Measurements from ENCODE around the gene SLC39A3. TPM values are rescaled to one million over a fixed set of nuclear protein-coding genes. Genes with fewer than 3 reads are reported as not detected.

Gene SLC39A3
- total and polyA plus RNA-seq, 2 of the 8 experiments (the other 6 are each of a cell fraction or from before 2014, with no cell fraction given) = 33.0 to 52.9 TPM

- no peak for TF ChIP-seq CHD7 (IDR thresholded peaks at IDR 0.05; ENCODE audit: insufficient replicate concordance, low read length)
- TF ChIP-seq SIRT6 (IDR thresholded peaks at IDR 0.05; ENCODE audit: low read length) = no peak
- TF ChIP-seq CBX5 (IDR thresholded peaks at IDR 0.05; ENCODE audit: low read depth, low read length) = no peak
- no peak for TF ChIP-seq EGR1 (IDR thresholded peaks at IDR 0.05; ENCODE audit: borderline replicate concordance, low read depth, low read length)
- TF ChIP-seq EP300 (IDR thresholded peaks at IDR 0.05; ENCODE audit: borderline replicate concordance in 1 of 2, low read depth in 2 of 2, low read length in 2 of 2) = no peak
- TF ChIP-seq POLR2A (IDR thresholded peaks at IDR 0.05; ENCODE audit: control extremely low read depth in 1 of 2, low read depth in 2 of 2, low read length in 2 of 2) = no peak
- no peak for TF ChIP-seq SIN3A (conservative IDR thresholded peaks at IDR 0.05 in 1 of 2, IDR thresholded peaks at IDR 0.05 in 1 of 2; ENCODE audit: low read depth in 1 of 2, low read length in 2 of 2)
- TF ChIP-seq HDAC2 (IDR thresholded peaks at IDR 0.05; ENCODE audit: borderline replicate concordance in 1 of 2, low read depth in 2 of 2, low read length in 2 of 2) = no peak
- TF ChIP-seq SP1 (IDR thresholded peaks at IDR 0.05; ENCODE audit: low read depth, low read length) = no peak
Measured at GRCh38 chr19:2755811-2756210, 16.0 kb upstream of the SLC39A3 start (continued).

Data from H1 (cell line).